ENCODE data around the gene RPL37. TPM values are rescaled to one million over a fixed set of nuclear protein-coding genes. Genes with fewer than 3 reads are reported as not detected.

RPL37 gene
- polyA plus RNA-seq, 1 experiment, result 1,752 TPM

DNA sequence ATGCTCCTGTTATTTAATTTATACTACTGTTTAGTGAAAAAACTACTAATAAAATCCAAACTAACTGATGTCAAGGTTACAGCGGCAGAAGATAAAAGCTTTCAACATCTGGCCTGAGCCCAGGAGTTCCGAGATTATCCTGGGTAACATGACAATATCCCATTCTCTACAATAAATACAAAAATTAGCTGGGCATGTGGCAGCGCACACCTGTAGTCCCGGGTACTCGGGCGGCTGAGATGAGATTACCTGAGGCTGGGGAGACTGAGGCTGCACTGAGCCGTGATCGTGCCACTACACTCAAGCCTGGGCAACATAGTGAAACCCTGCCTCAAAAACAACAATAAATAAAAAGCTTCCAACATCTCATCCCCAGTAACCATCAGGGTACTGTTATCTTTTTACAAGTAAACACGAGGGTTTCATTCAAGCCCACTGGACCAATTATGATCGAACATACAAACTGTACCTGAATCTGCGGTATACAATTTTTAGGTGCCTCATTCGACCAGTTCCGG is 1.3 kb downstream of the RPL37 start:
- H3K4me3 ChIP-seq (ENCODE audit: low read depth, low read length), result peak overlapping the region; percentile 72
- no peaks in the 10 kb centered on the region for H3K27me3 ChIP-seq (ENCODE audit: control insufficient read depth, insufficient read depth, low read length)
- ChIA-PET POLR2A (interaction anchor here (0.5 to 1.0 kb wide), 2 partner anchors 9 to 494 kb away, joined by 3 to 4 read pairs; no protein-coding TSS in a partner anchor), CTCF (interaction anchor here (0.6 to 1.4 kb wide), 3 partner anchors 24 to 41 kb away, joined by 3 to 4 read pairs (median 4); no protein-coding TSS in a partner anchor)
- TF ChIP-seq, protein P1, sequence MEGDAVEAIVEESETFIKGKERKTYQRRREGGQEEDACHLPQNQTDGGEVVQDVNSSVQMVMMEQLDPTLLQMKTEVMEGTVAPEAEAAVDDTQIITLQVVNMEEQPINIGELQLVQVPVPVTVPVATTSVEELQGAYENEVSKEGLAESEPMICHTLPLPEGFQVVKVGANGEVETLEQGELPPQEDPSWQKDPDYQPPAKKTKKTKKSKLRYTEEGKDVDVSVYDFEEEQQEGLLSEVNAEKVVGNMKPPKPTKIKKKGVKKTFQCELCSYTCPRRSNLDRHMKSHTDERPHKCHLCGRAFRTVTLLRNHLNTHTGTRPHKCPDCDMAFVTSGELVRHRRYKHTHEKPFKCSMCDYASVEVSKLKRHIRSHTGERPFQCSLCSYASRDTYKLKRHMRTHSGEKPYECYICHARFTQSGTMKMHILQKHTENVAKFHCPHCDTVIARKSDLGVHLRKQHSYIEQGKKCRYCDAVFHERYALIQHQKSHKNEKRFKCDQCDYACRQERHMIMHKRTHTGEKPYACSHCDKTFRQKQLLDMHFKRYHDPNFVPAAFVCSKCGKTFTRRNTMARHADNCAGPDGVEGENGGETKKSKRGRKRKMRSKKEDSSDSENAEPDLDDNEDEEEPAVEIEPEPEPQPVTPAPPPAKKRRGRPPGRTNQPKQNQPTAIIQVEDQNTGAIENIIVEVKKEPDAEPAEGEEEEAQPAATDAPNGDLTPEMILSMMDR (IDR thresholded peaks at IDR 0.05; ENCODE audit: insufficient read depth, low read depth, low read length), result no peak
- no peak for DNase-seq (ENCODE audit: low read depth)
- H3K36me3 ChIP-seq (ENCODE audit: control insufficient read depth, insufficient read depth, low read length), result peaks cover 21% of the 10 kb centered on the region

DNA sequence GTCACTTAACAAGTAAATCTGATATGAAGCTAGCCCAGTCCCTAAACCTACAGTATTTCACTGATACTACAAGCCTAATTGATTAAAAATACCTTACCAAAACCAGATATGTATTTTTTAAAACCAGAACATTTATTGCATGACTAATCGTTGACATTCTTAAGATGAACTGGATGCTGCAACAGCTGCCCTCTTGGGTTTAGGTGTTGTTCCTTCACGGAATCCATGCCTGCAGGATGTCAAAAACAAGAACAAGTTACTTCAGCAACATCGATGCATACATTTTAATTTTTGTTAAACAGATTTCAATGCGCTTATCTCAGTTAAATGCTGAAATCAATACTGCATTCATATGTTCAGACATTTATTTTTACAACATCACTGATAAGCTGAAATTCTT is 2.7 kb downstream of the RPL37 start:
- ChIA-PET POLR2A (interaction anchor here (0.6 kb wide), 1 partner anchor 244 kb away, joined by 3 read pairs; no protein-coding TSS in a partner anchor), CTCF (interaction anchor here (1.4 kb wide), 1 partner anchor 24 kb away, joined by 4 read pairs; no protein-coding TSS in a partner anchor)
- no peak for DNase-seq (ENCODE audit: low read depth)
- Histone ChIP-seq H3K4me3 (ENCODE audit: low read depth, low read length) (no peak overlapping the region), H3K36me3 (ENCODE audit: control insufficient read depth, insufficient read depth, low read length) (peaks cover 25% of the 10 kb centered on the region), H3K27me3 (ENCODE audit: control insufficient read depth, insufficient read depth, low read length) (no peaks in the 10 kb centered on the region)
- TF ChIP-seq, protein P1 (IDR thresholded peaks at IDR 0.05; ENCODE audit: insufficient read depth, low read depth, low read length), result no peak

DNA sequence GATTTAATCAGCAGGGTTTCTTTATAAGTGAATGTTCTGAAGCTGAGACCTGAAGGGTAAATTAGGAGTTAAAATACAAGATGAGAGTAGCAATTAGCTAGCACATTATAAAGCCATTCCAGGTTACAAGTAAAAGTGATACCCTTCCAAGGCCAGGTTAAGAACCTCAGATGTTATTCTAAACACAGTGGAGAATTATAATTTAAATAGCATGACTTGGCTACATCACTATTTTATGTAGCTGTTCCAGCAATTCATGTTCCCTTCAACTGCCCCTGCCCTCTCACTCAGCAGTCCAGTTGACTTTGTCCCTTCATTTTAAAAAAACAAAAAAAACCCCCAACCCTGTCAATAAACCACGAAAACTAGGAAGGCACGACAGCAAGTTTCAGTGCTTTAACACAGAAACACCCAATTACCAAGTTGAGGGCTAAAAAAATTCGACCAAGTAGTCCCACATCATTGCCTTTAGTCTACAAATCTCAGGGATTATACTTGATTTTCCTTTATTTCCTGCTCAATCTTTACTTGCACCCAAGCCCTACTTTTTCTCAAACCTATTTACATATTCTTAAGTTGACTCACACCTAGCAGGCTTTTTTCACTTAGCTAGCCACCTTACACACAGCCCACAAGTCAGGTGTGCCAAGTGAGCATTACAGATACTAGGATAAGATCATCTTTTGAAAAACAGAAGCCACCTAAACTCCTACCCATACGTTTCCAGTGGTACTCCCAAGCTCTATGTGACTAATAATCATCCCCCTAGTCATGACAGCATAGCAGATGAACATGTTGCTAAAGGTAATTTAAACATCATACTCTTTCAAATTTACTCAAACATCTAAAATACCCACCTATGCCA is 3.4 kb downstream of the RPL37 start:
- no peaks in the 10 kb centered on the region for H3K27me3 ChIP-seq (ENCODE audit: control insufficient read depth, insufficient read depth, low read length)
- CTCF ChIA-PET, result interaction anchor here (1.1 kb wide), 1 partner anchor 26 kb away, joined by 3 read pairs; no protein-coding TSS in a partner anchor
- no peak for DNase-seq (ENCODE audit: low read depth)
- no peak overlapping the region for H3K4me3 ChIP-seq (ENCODE audit: low read depth, low read length)
- TF ChIP-seq, protein P1 (IDR thresholded peaks at IDR 0.05; ENCODE audit: insufficient read depth, low read depth, low read length), result no peak
- POLR2A ChIA-PET, result interaction anchor here (0.6 to 1.0 kb wide), 2 partner anchors 33 to 244 kb away, joined by 3 read pairs; partner anchors contain the start of gene PRKAA1
- peaks cover 28% of the 10 kb centered on the region for H3K36me3 ChIP-seq (ENCODE audit: control insufficient read depth, insufficient read depth, low read length)

DNA sequence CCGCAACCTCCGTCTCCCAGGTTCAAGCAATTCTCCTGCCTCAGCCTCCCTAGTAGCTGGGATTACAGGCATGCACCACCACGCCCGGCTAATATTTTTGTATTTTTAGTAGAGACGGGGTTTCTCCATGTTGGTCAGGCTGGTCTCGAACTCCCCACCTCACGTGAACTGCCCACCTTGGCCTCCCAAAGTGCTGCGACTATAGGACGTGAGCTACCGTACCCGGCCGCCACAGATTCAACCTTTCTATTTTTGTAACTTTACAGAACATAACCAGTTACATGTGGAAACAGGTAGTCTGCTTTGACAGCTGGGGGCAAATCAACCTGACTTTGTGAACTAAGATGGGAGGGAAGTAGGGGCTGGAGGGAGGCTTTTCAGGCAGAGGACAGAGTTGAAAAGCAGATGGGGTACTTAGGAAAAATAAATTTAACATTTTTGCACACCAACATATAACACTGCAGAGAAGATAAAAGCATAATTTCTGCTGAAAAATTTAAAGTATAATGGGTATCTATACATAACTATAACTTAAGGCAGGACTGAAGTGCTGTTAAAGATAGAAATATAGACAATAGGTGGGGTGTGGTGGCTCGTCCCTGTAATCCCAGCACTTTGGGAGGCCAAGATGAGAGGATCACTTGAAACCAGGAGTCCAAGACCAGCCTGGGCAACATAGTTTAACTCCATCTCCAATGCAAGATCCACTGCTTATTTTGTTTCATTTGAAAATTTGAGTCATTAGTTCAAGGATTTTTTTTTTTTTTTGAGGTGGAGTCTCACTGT is 5.1 kb downstream of the RPL37 start:
- DNase-seq (ENCODE audit: low read depth), result no peak
- TF ChIP-seq, protein P1 (IDR thresholded peaks at IDR 0.05; ENCODE audit: insufficient read depth, low read depth, low read length), result no peak
- Histone ChIP-seq H3K36me3 (ENCODE audit: control insufficient read depth, insufficient read depth, low read length) (peaks cover 29% of the 10 kb centered on the region), H3K4me3 (ENCODE audit: low read depth, low read length) (no peak overlapping the region), H3K27me3 (ENCODE audit: control insufficient read depth, insufficient read depth, low read length) (no peaks in the 10 kb centered on the region)
- POLR2A ChIA-PET, result interaction anchor here (0.6 kb wide), 1 partner anchor 73 kb away, joined by 3 read pairs; no protein-coding TSS in a partner anchor
- CTCF ChIA-PET, result no interaction called here
